ENCODE measurements around the gene TBXAS1.

Gene TBXAS1

GRCh38 chr7:139900326-139900725 lies 71.3 kb downstream of the TBXAS1 start (continued):
- TF ChIP-seq ZBTB7A (tag by site-specific recombination; IDR thresholded peaks at IDR 0.05; ENCODE audit: low read depth): no peak
- no peak for TF ChIP-seq ZNF292 (tag by site-specific recombination; IDR thresholded peaks at IDR 0.05; ENCODE audit: borderline replicate concordance, low read depth)

DNA sequence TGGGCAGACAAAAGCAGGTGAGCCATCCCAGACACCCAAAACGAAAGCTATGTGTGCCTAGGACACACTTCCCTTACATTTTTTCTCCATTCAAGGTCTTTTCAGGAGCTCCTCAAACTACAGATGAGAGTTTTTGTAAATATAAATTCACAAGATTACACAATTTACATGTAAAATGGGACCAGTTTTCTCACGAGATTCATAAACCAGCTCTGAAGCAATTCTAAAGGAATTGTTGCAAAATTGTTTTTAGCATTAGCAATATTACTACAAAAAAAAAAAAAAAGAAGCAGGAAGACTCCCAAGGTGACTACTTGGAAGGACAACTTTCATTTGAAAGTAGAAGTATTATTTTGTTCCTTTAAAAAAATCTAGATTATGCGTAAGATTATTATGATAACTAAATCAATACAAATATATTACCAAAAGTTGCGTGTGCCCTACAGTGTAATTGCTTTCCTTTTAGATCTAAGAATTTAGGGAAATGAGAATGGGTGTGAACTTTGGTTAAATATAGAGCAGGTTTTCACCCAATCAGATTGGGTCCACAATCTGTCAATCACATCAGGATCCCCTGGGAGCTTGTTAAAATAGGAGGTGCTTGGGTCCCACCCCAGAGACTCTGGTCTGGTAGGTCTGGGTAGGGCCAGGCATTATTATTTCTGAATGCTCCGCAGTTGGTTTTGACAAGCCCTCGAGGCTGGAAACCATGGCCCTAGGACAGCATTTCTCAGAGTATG lies 72.2 kb downstream of the TBXAS1 start:
- TF ChIP-seq, protein P1, sequence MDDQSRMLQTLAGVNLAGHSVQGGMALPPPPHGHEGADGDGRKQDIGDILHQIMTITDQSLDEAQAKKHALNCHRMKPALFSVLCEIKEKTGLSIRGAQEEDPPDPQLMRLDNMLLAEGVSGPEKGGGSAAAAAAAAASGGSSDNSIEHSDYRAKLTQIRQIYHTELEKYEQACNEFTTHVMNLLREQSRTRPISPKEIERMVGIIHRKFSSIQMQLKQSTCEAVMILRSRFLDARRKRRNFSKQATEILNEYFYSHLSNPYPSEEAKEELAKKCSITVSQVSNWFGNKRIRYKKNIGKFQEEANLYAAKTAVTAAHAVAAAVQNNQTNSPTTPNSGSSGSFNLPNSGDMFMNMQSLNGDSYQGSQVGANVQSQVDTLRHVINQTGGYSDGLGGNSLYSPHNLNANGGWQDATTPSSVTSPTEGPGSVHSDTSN (CRISPR knock-in tag; IDR thresholded peaks at IDR 0.05): no peak
- TF ChIP-seq ZNF350 (tag by site-specific recombination; IDR thresholded peaks at IDR 0.05) (no peak), ZNF548 (tag by site-specific recombination; IDR thresholded peaks at IDR 0.05) (no peak), ZNF221 (tag by site-specific recombination; IDR thresholded peaks at IDR 0.05; ENCODE audit: borderline replicate concordance) (no peak), ZFP41 (tag by site-specific recombination; IDR thresholded peaks at IDR 0.05; ENCODE audit: borderline replicate concordance) (no peak)
- H3K4me1 ChIP-seq (ENCODE audit: control insufficient read depth, insufficient read depth, low read length): no peaks in the 10 kb centered on the region
- H3K9me3 ChIP-seq (ENCODE audit: control insufficient read depth, insufficient read depth, low read depth, low read length): no peaks in the 10 kb centered on the region
- ChIA-PET POLR2A (no interaction called here), CTCF (interaction anchor here (0.8 to 1.0 kb wide), 3 partner anchors 10 to 102 kb away, joined by 3 read pairs; no protein-coding TSS in a partner anchor)
- no peak overlapping the region for H3K4me3 ChIP-seq (ENCODE audit: low read depth, low read length)
- H3K36me3 ChIP-seq (ENCODE audit: control insufficient read depth in 2 of 2, insufficient read depth in 1 of 2, low read length in 2 of 2): no peaks in the 10 kb centered on the region
- H3K27ac ChIP-seq (ENCODE audit: extremely low read depth, low read depth, low read length): no peak overlapping the region

DNA sequence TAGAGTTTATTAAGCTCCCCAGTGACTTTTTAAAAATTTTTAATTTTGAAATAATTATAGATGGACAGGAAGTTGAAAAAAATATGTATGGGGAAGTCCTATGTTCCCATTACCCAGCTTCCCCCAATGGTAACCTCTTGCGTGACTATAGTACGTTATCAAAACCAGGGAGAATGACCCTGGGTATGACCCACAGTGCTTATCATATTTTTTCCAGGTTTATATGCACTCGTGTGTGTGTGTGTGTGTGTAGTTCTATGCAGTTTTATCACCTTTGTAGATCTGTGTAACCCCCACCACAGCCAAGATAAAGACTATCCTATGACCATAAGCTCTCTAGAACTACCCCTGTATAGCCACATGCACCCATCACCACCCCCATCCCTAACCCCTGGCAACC lies 72.8 kb downstream of the TBXAS1 start:
- TF ChIP-seq ZNF335 (tag by site-specific recombination; conservative IDR thresholded peaks at IDR 0.05) (no peak), ZNF394 (tag by site-specific recombination; IDR thresholded peaks at IDR 0.05; ENCODE audit: borderline replicate concordance) (no peak), ZNF473 (tag by site-specific recombination; IDR thresholded peaks at IDR 0.05) (no peak), SP3 (tag by site-specific recombination; IDR thresholded peaks at IDR 0.05) (no peak), GLI2 (tag by site-specific recombination; IDR thresholded peaks at IDR 0.05; ENCODE audit: borderline replicate concordance, low read depth) (no peak)
- ChIA-PET POLR2A (interaction anchor here (0.5 kb wide), 1 partner anchor 476 kb away, joined by 3 read pairs; no protein-coding TSS in a partner anchor), CTCF (interaction anchor here (0.9 to 1.0 kb wide), 2 partner anchors 9 to 101 kb away, joined by 3 read pairs; no protein-coding TSS in a partner anchor)
- no peak overlapping the region for H3K27ac ChIP-seq (ENCODE audit: extremely low read depth, low read depth, low read length)
- no peak overlapping the region for H3K4me3 ChIP-seq (ENCODE audit: low read depth, low read length)
- no peaks in the 10 kb centered on the region for H3K36me3 ChIP-seq (ENCODE audit: control insufficient read depth in 2 of 2, insufficient read depth in 1 of 2, low read length in 2 of 2)
- H3K4me1 ChIP-seq (ENCODE audit: control insufficient read depth, insufficient read depth, low read length): no peaks in the 10 kb centered on the region
- H3K9me3 ChIP-seq (ENCODE audit: control insufficient read depth, insufficient read depth, low read depth, low read length): no peaks in the 10 kb centered on the region

DNA sequence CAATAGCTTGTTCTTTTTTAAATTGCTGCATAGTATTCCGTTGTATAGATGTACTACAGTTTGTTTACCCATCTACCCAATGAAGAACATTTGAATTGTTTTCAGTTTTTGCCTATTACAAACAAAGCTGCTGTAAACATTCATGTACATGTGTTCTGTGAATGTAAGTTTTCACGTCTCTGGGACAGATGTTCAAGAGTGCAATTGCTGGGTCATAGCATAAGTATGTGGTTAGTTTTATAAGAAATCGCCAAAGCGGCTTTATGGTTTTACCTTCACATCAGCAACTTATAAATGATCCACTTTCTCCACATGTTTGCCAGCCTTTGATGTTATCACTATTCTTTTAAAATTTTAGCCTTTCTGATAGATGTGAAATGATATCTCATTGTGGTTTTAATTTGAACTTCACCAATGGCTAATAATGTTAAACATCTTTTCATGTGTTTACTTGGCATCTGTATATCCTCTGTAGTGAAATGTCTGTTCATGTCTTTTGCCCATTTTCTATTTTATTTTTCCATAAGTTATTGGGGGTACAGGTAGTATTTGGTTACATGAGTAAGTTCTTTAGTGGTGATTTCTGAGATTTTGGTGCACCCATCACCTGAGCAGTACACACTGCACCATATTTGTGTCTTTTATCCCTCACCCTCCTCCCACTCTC lies 73.5 kb downstream of the TBXAS1 start:
- ChIA-PET CTCF (interaction anchor here (0.9 to 1.6 kb wide), 2 partner anchors 8 to 12 kb away, joined by 3 read pairs; no protein-coding TSS in a partner anchor), POLR2A (interaction anchor here (0.5 kb wide), 1 partner anchor 477 kb away, joined by 3 read pairs; no protein-coding TSS in a partner anchor)

More for the DNA sequence above, 73.5 kb downstream of the TBXAS1 start:
- H3K9me3 ChIP-seq (ENCODE audit: control insufficient read depth, insufficient read depth, low read depth, low read length): no peaks in the 10 kb centered on the region
- TF ChIP-seq HOXC10 (CRISPR knock-in tag; IDR thresholded peaks at IDR 0.05) (no peak), YY1 (tag by site-specific recombination; IDR thresholded peaks at IDR 0.05) (no peak), ZNF747 (tag by site-specific recombination; IDR thresholded peaks at IDR 0.05) (no peak), ZNF202 (tag by site-specific recombination; IDR thresholded peaks at IDR 0.05; ENCODE audit: borderline replicate concordance) (no peak), ZNF514 (tag by site-specific recombination; IDR thresholded peaks at IDR 0.05) (no peak), ZNF16 (tag by site-specific recombination; IDR thresholded peaks at IDR 0.05; ENCODE audit: low read depth) (no peak), SETDB1 (IDR thresholded peaks at IDR 0.05; ENCODE audit: insufficient read length, low read length) (no peak), ZNF280D (tag by site-specific recombination; IDR thresholded peaks at IDR 0.05) (no peak), ZSCAN30 (tag by site-specific recombination; IDR thresholded peaks at IDR 0.05) (no peak)
- H3K36me3 ChIP-seq (ENCODE audit: control insufficient read depth in 2 of 2, insufficient read depth in 1 of 2, low read length in 2 of 2): no peaks in the 10 kb centered on the region
- no peaks in the 10 kb centered on the region for H3K4me1 ChIP-seq (ENCODE audit: control insufficient read depth, insufficient read depth, low read length)
- no peak overlapping the region for H3K27ac ChIP-seq (ENCODE audit: extremely low read depth, low read depth, low read length)
- no peak overlapping the region for H3K4me3 ChIP-seq (ENCODE audit: low read depth, low read length)
